Thoracic aorta (tissue), 2 donors: ENCODE measurements around the gene SLC35F3. TPM values are rescaled to one million over a fixed set of nuclear protein-coding genes. Genes with fewer than 3 reads are reported as not detected.

ENCODE experiments used
- ATAC-seq: fragments of 150-250 bp; one replicate; pipeline ENCODE4 v1.8.0; 2017; ENCODE audit warnings: low read depth; ENCODE audit not compliant: insufficient number of reproducible peaks, low FRiP score
- DNase-seq: peaks from one replicate; pipeline ENCODE4 v3.0.0-alpha.2; 2020; ENCODE audit warnings: low spot score
- H3K27ac ChIP-seq, 2 donors: fragments of 200-600 bp; sonication (generic); 1 replicate in 1 of 2; 2 replicates in 1 of 2; pipeline ENCODE4 v1.5.1; 2016; ENCODE audit warnings: mild to moderate bottlenecking in 2 of 2, moderate library complexity in 2 of 2
- H3K27me3 ChIP-seq: fragments of 200-600 bp; sonication (generic); replicated peaks from 2 replicates; pipeline ENCODE4 v1.6.0; 2016; ENCODE audit warnings: mild to moderate bottlenecking; ENCODE audit not compliant: insufficient read depth
- H3K36me3 ChIP-seq: fragments of 200-600 bp; sonication (generic); one replicate; pipeline ENCODE4 v1.5.1; 2016
- H3K4me1 ChIP-seq, 2 donors: fragments of 200-600 bp; sonication (generic); 1 replicate in 1 of 2; 2 replicates in 1 of 2; pipeline versions ENCODE4 v1.5.1 to v1.6.0; 2016; ENCODE audit warnings: low read depth in 2 of 2, mild to moderate bottlenecking in 1 of 2; ENCODE audit not compliant: control insufficient read depth in 1 of 2
- H3K4me3 ChIP-seq: fragments of 200-600 bp; sonication (generic); 2 replicates; pipeline ENCODE4 v1.5.1; 2016; ENCODE audit warnings: mild to moderate bottlenecking
- H3K9me3 ChIP-seq: fragments of 200-600 bp; sonication (generic); 2 replicates; pipeline ENCODE4 v1.5.1; 2016
- CTCF ChIP-seq: fragments of 200-600 bp; sonication (generic); IDR thresholded peaks from one replicate; pipeline ENCODE4 v1.5.1; 2019; ENCODE audit warnings: antibody characterized with exemption
- total RNA-seq, 2 donors: library from RNA; depleted of rRNA; stranded (reverse); fragments of >200 nt; gene quantifications; one replicate each; pipeline versions ENCODE4 v1.1.0 to v1.2.3, GENCODE V29; 2016

The SLC35F3 gene
- total RNA-seq, 2 donors from 2014 or later = not detected

DNA sequence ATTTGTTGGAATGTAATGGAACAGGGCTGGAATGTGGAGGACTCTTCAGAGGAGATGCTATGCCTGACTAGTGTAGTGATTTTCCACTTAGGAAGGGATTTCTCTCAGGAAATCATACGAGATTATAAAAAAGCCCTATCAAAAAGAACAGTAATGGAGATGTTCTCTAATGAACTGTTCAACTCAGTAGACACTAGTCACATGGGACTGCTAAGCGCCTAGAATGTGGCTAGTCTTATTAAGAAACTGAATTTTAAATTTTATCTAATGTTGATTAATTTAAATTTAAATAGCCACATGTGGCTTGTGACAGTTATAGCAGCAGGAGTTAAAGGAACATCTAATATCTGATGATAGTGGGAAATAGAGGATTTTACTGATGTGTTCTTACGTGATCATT lies 94.0 kb downstream of the SLC35F3 start:
- Histone ChIP-seq H3K27me3 (no peaks in the 10 kb centered on the region), H3K27ac (no peak overlapping the region), H3K36me3 (no peaks in the 10 kb centered on the region), H3K4me3 (no peak overlapping the region), H3K9me3 (no peaks in the 10 kb centered on the region), H3K4me1 (no peaks in the 10 kb centered on the region)
- TF ChIP-seq CTCF = no peak
- no peak for DNase-seq
- no peak for ATAC-seq

- Histone ChIP-seq H3K36me3 (no peaks in the 10 kb centered on the region), H3K4me1 (no peaks in the 10 kb centered on the region), H3K27me3 (no peaks in the 10 kb centered on the region), H3K4me3 (no peak overlapping the region), H3K27ac (no peak overlapping the region), H3K9me3 (no peaks in the 10 kb centered on the region)
- TF ChIP-seq CTCF = no peak
- ATAC-seq = no peak
- no peak for DNase-seq
Measured at GRCh38 chr1:233998891-233999290, 94.4 kb downstream of the SLC35F3 start.

DNA sequence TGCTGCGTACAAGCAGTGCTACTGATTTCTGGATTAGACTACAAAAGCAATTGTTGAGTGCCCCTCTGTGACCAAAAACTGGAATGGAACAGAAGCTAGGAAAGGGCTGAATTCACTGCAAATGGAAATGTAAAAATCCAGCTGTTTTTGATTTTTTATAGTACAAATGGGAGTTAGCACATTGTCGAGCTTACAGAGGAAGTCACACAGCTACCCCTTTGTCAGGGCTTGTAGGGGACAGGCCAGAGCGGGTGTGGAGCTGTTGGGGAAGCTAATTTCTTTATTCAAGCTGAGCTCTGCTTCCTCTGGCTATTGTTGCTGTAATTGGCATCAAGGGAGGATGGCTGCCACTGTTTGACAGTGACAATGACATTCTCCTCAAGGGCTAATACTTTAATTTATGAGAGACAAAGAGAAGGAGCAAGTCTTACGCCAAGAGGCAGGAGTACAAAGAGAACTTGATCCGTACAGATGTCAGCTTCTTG lies 96.1 kb downstream of the SLC35F3 start:
- TF ChIP-seq CTCF = no peak

DNA sequence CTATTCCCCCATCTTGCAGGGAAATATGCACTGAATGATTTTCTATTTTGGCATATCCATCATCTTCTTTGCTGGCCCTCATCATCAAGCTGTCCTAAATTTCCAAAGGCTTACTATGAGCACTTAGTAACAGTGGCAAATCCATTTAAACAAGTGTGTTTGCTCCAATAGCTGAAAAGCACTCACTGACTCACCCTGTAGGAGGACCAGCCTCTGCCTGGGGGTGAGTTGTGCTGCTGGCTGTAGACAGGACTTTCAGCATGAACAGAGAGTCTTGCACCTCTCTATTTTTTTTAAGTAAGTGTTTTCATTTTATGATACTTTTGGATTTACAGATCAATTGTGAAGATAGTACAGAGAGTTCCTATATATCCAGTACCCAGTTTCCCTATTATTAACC lies 97.3 kb downstream of the SLC35F3 start:
- no peak for TF ChIP-seq CTCF
- H3K27me3 ChIP-seq = no peaks in the 10 kb centered on the region
- H3K27ac ChIP-seq = no peak overlapping the region
- H3K4me1 ChIP-seq = no peaks in the 10 kb centered on the region
- no peaks in the 10 kb centered on the region for H3K36me3 ChIP-seq
- H3K4me3 ChIP-seq = no peak overlapping the region
- no peaks in the 10 kb centered on the region for H3K9me3 ChIP-seq
- no peak for ATAC-seq
- no peak for DNase-seq

More for the DNA sequence above, 96.1 kb downstream of the SLC35F3 start:
- no peak overlapping the region for H3K4me3 ChIP-seq
- H3K36me3 ChIP-seq = no peaks in the 10 kb centered on the region
- H3K27ac ChIP-seq = no peak overlapping the region
- DNase-seq (no peak), ATAC-seq (no peak)
- no peaks in the 10 kb centered on the region for H3K9me3 ChIP-seq
- no peaks in the 10 kb centered on the region for H3K27me3 ChIP-seq
- no peaks in the 10 kb centered on the region for H3K4me1 ChIP-seq

DNA sequence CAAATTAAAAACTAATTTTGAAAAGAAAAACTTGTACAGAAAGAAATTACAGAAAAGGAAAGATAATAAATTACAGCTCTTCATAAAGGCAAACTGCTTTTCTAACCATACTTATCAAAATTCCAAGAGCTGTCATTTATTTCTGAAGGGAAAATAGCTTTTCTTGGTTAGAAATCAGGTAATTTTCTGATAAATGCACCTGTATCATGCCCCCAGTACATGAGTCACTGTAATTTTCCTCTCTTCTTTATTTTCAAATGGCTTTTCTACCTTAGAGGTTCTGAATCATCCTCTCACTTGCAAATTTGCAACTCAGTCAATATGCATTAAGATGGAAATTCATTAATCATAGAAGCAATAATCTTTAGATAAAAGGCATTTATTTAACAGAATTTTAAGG lies 100.1 kb downstream of the SLC35F3 start:
- Histone ChIP-seq H3K4me1 (no peaks in the 10 kb centered on the region), H3K4me3 (no peak overlapping the region), H3K9me3 (no peaks in the 10 kb centered on the region), H3K36me3 (no peaks in the 10 kb centered on the region), H3K27me3 (no peaks in the 10 kb centered on the region), H3K27ac (no peak overlapping the region)
- ATAC-seq = no peak
- no peak for TF ChIP-seq CTCF
- DNase-seq = no peak
